ENCODE data around the gene ITGAE.

ITGAE gene

GRCh38 chr17:3748576-3748975 lies 52.4 kb downstream of the ITGAE start:
- TF ChIP-seq ZC3H10 (CRISPR knock-in tag; IDR thresholded peaks at IDR 0.05) (no peak), TSHZ2 (CRISPR knock-in tag; IDR thresholded peaks at IDR 0.05) (no peak), ZNF8 (CRISPR knock-in tag; IDR thresholded peaks at IDR 0.05) (no peak), ISL1 (CRISPR knock-in tag; IDR thresholded peaks at IDR 0.05) (no peak), CSDC2 (CRISPR knock-in tag; IDR thresholded peaks at IDR 0.05) (no peak), RARB (CRISPR knock-in tag; IDR thresholded peaks at IDR 0.05) (no peak), GLIS3 (CRISPR knock-in tag; IDR thresholded peaks at IDR 0.05) (no peak), ARNTL (CRISPR knock-in tag; IDR thresholded peaks at IDR 0.05; ENCODE audit: borderline replicate concordance, low read depth) (no peak), ZNF70 (CRISPR knock-in tag; IDR thresholded peaks at IDR 0.05) (no peak), PATZ1 (CRISPR knock-in tag; IDR thresholded peaks at IDR 0.05; ENCODE audit: borderline replicate concordance) (no peak), TCF4 (CRISPR knock-in tag; IDR thresholded peaks at IDR 0.05; ENCODE audit: borderline replicate concordance) (no peak), SNAI2 (CRISPR knock-in tag; IDR thresholded peaks at IDR 0.05) (no peak), BACH2 (CRISPR knock-in tag; IDR thresholded peaks at IDR 0.05; ENCODE audit: borderline replicate concordance) (no peak), CREB5 (CRISPR knock-in tag; IDR thresholded peaks at IDR 0.05; ENCODE audit: low read depth) (no peak), POU6F1 (CRISPR knock-in tag; IDR thresholded peaks at IDR 0.05; ENCODE audit: borderline replicate concordance, low read depth) (no peak), ESRRG (CRISPR knock-in tag; IDR thresholded peaks at IDR 0.05) (no peak), ZFP30 (CRISPR knock-in tag; IDR thresholded peaks at IDR 0.05) (no peak), ZNF565 (CRISPR knock-in tag; conservative IDR thresholded peaks at IDR 0.05; ENCODE audit: low read depth) (no peak)
- ATAC-seq = no peak

GRCh38 chr17:3747805-3748204 lies 53.2 kb downstream of the ITGAE start:
- no peak for TF ChIP-seq POU6F1 (CRISPR knock-in tag; IDR thresholded peaks at IDR 0.05; ENCODE audit: borderline replicate concordance, low read depth)
- no peak for TF ChIP-seq BACH2 (CRISPR knock-in tag; IDR thresholded peaks at IDR 0.05; ENCODE audit: borderline replicate concordance)
- TF ChIP-seq ZC3H10 (CRISPR knock-in tag; IDR thresholded peaks at IDR 0.05) = no peak
- TF ChIP-seq ZFP3 (CRISPR knock-in tag; IDR thresholded peaks at IDR 0.05) = no peak
- TF ChIP-seq PATZ1 (CRISPR knock-in tag; IDR thresholded peaks at IDR 0.05; ENCODE audit: borderline replicate concordance) = no peak
- TF ChIP-seq TSHZ2 (CRISPR knock-in tag; IDR thresholded peaks at IDR 0.05) = no peak
- TF ChIP-seq ZNF70 (CRISPR knock-in tag; IDR thresholded peaks at IDR 0.05) = no peak
- no peak for TF ChIP-seq SNAI2 (CRISPR knock-in tag; IDR thresholded peaks at IDR 0.05)
- TF ChIP-seq ESRRG (CRISPR knock-in tag; IDR thresholded peaks at IDR 0.05) = no peak
- no peak for TF ChIP-seq TCF4 (CRISPR knock-in tag; IDR thresholded peaks at IDR 0.05; ENCODE audit: borderline replicate concordance)
- TF ChIP-seq ISL1 (CRISPR knock-in tag; IDR thresholded peaks at IDR 0.05) = no peak
- TF ChIP-seq GLIS3 (CRISPR knock-in tag; IDR thresholded peaks at IDR 0.05) = no peak
- no peak for TF ChIP-seq ZNF565 (CRISPR knock-in tag; conservative IDR thresholded peaks at IDR 0.05; ENCODE audit: low read depth)
- no peak for TF ChIP-seq ARNTL (CRISPR knock-in tag; IDR thresholded peaks at IDR 0.05; ENCODE audit: borderline replicate concordance, low read depth)
- ATAC-seq = no peak
